Epithelial cell of esophagus (primary cell): ENCODE data around the gene SOS1.

Experiments used
- DNase-seq: peaks from one replicate; pipeline ENCODE4 v3.0.0; 2010; ENCODE audit warnings: low read depth
- H3K4me3 ChIP-seq: 2 replicates; pipeline ENCODE4 v1.5.1; 2011; ENCODE audit warnings: mild to moderate bottlenecking, low read length, control low read depth
- TF ChIP-seq, protein P1 (sequence below): IDR thresholded peaks from 2 replicates; pipeline ENCODE4 v1.5.1; 2011; ENCODE audit warnings: low read depth, mild to moderate bottlenecking, low read length, control low read depth, inconsistent platforms; ENCODE audit not compliant: insufficient read depth; ENCODE audit errors: missing control alignments

Gene SOS1

DNA sequence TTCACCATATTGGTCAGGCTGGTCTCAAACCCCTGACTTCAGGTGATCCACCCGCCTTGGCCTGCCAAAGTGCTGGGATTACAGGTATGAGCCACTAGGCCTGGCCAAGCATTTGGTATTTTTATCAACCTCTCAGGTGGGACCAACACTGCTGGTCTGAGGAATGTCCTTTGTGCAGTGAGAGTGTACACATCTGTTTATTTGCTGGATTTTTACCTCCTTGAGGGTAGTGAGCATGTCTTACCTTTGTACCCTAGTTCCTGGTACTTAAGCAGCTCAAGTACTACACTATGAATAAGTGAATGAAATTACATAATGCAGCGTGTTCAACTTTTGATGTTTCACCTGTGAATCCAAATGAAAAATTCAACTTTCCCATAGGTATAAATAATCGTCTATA lies 29.8 kb downstream of the SOS1 start:
- no peak overlapping the region for H3K4me3 ChIP-seq
- DNase-seq = no peak
- TF ChIP-seq, protein P1, sequence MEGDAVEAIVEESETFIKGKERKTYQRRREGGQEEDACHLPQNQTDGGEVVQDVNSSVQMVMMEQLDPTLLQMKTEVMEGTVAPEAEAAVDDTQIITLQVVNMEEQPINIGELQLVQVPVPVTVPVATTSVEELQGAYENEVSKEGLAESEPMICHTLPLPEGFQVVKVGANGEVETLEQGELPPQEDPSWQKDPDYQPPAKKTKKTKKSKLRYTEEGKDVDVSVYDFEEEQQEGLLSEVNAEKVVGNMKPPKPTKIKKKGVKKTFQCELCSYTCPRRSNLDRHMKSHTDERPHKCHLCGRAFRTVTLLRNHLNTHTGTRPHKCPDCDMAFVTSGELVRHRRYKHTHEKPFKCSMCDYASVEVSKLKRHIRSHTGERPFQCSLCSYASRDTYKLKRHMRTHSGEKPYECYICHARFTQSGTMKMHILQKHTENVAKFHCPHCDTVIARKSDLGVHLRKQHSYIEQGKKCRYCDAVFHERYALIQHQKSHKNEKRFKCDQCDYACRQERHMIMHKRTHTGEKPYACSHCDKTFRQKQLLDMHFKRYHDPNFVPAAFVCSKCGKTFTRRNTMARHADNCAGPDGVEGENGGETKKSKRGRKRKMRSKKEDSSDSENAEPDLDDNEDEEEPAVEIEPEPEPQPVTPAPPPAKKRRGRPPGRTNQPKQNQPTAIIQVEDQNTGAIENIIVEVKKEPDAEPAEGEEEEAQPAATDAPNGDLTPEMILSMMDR = no peak

DNA sequence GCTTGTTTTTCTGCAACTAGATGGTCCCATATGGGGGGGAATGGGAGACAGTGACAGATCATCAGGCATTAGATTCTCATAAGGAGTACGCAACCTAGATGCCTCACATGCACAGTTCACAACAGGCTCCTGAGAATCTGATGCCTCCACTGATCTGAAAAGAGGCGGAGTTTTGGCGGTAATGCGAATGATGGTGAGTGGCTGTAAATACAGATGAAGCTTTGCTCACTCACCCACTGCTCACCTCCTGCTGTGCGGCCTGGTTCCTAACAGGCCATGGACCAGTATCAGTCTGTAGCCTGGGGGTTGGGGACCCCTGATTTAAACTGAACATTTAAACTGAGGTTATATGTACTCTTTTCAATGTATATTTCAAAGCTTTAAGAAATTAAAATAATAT lies 40.7 kb downstream of the SOS1 start:
- no peak for DNase-seq
- TF ChIP-seq, protein P1 = no peak
- no peak overlapping the region for H3K4me3 ChIP-seq

DNA sequence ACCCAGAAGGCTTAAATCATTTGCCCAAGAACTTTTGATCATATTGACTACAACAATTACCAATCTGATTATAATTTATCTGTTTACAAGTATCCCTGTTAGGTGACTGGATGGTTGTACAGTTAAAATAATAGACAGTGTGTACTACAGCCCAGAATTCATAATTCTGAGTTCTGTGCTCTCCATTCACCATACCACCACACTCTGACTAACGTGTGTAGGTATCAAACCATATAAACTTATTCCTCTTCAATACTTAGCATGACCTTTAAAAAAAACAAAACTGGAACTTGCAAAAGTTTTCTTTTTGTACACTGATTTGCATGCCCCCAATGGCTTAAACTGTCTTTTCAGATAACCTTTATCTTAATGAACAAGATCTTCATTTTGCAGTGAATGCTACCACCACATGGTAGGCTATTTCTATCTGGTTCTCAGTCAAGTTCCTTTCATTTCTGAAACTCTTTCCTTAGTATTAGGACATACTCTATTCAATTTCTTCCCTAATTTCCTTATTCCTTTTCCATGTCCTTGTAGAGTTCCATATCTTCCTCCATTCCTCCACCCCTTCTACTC lies 50.9 kb downstream of the SOS1 start:
- DNase-seq = no peak

DNA sequence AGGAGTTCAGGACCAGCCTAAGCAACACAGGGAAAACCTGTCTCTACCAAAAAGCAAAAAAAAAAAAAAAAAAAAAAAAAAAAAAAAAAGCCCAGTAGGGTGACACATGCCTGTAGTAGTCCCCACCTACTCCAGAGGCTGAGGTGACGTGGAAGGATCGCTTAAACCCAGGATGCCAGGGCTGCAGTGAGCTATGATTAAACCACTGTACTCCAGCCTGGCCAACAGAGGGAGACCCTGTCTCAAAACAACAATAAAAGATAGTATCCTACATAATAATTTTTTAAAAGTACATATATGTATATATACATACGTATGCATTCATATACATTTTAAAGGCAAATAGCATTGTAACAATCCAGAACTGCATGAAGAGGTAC lies 51.7 kb downstream of the SOS1 start:
- TF ChIP-seq, protein P1 = peak; percentile 35
- DNase-seq = peak; percentile 89
- H3K4me3 ChIP-seq = no peak overlapping the region

More for the DNA sequence above, 50.9 kb downstream of the SOS1 start:
- TF ChIP-seq, protein P1 = no peak
- H3K4me3 ChIP-seq = no peak overlapping the region

DNA sequence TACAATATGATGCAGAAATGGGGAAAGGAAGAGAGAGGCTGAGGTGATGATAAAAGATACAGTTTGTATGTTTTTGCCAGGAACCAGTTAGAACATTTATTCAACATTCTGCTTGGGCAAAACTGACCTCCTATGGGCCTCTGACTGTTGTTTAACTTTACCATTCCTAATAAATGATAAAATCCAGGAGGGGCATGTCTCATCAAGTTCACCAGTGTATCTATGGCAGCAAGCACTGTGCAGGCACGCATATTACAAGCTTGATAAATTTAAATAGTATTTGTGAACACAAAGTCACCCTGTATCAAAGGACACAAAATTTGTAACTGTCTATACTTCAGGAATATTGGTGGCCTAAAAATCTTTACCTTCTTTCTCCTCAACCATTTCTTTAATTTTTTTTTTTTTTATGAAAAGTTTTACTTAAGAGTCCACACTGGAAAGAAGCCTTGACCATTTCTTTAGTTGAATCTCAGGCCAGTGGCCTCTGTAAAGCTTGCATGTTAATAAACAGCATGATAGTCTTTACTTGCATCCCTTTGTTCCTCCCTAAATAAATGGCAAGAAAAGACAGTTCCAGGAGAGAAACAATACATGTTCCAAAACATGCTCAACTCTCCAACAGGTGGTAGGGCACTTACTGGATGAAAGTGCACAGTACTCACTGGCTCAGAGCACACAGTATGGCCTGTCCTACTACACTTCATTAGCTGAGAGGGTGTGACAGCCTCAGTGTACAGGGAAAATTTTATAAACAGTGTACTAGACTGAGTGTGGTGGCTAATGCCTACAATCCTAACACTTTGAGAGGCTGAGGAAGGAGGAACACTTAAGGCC lies 52.3 kb downstream of the SOS1 start:
- TF ChIP-seq, protein P1 = no peak
- no peak overlapping the region for H3K4me3 ChIP-seq
- DNase-seq = peak; percentile 87

DNA sequence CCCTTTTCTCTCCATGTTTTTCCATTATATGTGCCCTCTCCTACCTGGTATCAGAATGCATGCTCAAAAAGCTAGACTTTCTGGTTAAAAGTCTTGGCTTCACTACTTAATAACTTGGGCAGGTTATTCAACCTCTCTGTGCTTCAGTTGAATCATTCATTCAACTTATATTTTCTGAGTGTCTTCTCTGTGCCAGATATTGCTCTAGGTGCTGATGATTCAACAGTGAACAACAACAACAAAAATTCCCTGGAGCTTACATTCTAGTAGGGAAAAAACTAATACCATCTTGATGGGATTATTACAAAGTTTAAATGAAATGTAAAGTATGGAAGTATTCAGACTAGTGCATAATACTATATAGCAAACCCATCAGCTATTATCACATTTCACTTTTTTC lies 55.2 kb downstream of the SOS1 start:
- peak; percentile 65 for DNase-seq
- no peak overlapping the region for H3K4me3 ChIP-seq
- TF ChIP-seq, protein P1 = no peak
